GM18519 (cell line): Measurements from ENCODE around the gene ANO5.
"Not testable (repeated sequence)": the region's sequence is repeated elsewhere in the genome, so short reads cannot be mapped to it uniquely, and the experiment has no call there.

Experiments used
- ATAC-seq: cut with Tn5 transposase; IDR thresholded peaks from one replicate; pipeline ENCODE4 v1.9.1; 2021; ENCODE audit warnings: mild to moderate bottlenecking, moderate library complexity; ENCODE audit not compliant: unreplicated experiment, low FRiP score

Gene ANO5

GRCh38 chr11:22199243-22199642 is 6.4 kb downstream of the ANO5 start:
- no peak for ATAC-seq

- peak; percentile 64 for ATAC-seq
Observed at GRCh38 chr11:22203281-22203680, 10.4 kb downstream of the ANO5 start.

- ATAC-seq = no peak
Observed at GRCh38 chr11:22207162-22207561, 14.3 kb downstream of the ANO5 start.

GRCh38 chr11:22208151-22208858 is 15.4 kb downstream of the ANO5 start:
- no peak for ATAC-seq

- no peak for ATAC-seq
Observed at GRCh38 chr11:22216940-22217339, 24.1 kb downstream of the ANO5 start.

- no peak for ATAC-seq
Observed at GRCh38 chr11:22221143-22221542, 28.3 kb downstream of the ANO5 start.

- no peak for ATAC-seq
Observed at GRCh38 chr11:22225190-22225589, 32.3 kb downstream of the ANO5 start.

GRCh38 chr11:22234743-22235142 is 41.9 kb downstream of the ANO5 start:
- ATAC-seq = no peak

- peak; percentile 98 for ATAC-seq
Observed at GRCh38 chr11:22244986-22245592, 52.2 kb downstream of the ANO5 start.

GRCh38 chr11:22246992-22247391 is 54.1 kb downstream of the ANO5 start:
- ATAC-seq = no peak

GRCh38 chr11:22249871-22250270 is 57.0 kb downstream of the ANO5 start:
- ATAC-seq = no peak

GRCh38 chr11:22256876-22257275 is 64.0 kb downstream of the ANO5 start:
- no peak for ATAC-seq

- ATAC-seq = no peak
Observed at GRCh38 chr11:22263613-22264012, 70.7 kb downstream of the ANO5 start.

GRCh38 chr11:22268983-22269624 is 76.2 kb downstream of the ANO5 start:
- ATAC-seq = not testable (repeated sequence)

- ATAC-seq = no peak
Observed at GRCh38 chr11:22273781-22274180, 80.9 kb downstream of the ANO5 start.

- ATAC-seq = no peak
Observed at GRCh38 chr11:22275600-22275999, 82.7 kb downstream of the ANO5 start.

- ATAC-seq = no peak
Observed at GRCh38 chr11:22276535-22276934, 83.7 kb downstream of the ANO5 start.

- not testable (repeated sequence) for ATAC-seq
Observed at GRCh38 chr11:22284991-22285390, 92.1 kb downstream of the ANO5 start.

- no peak for ATAC-seq
Observed at GRCh38 chr11:22302368-22302767, 109.5 kb downstream of the ANO5 start.

GRCh38 chr11:22304337-22304961 is 111.6 kb downstream of the ANO5 start:
- no peak for ATAC-seq

- no peak for ATAC-seq
Observed at GRCh38 chr11:22317656-22318055, 124.8 kb downstream of the ANO5 start.
